GM19035 (cell line): ENCODE measurements around the gene UBR4.

Experiments
- ATAC-seq: cut with Tn5 transposase; IDR thresholded peaks from one replicate; pipeline ENCODE4 v1.9.1; 2021; ENCODE audit not compliant: unreplicated experiment

UBR4 gene

GRCh38 chr1:19096990-19097389 lies 113.1 kb downstream of the UBR4 start:
- no peak for ATAC-seq

- ATAC-seq: no peak
Measured at GRCh38 chr1:19096036-19096833, 113.8 kb downstream of the UBR4 start.

GRCh38 chr1:19091196-19091953 lies 118.7 kb downstream of the UBR4 start:
- no peak for ATAC-seq

- no peak for ATAC-seq
Measured at GRCh38 chr1:19089524-19089923, 120.5 kb downstream of the UBR4 start.

- no peak for ATAC-seq
Measured at GRCh38 chr1:19088717-19089442, 121.2 kb downstream of the UBR4 start.

- ATAC-seq: no peak
Measured at GRCh38 chr1:19087737-19088594, 122.1 kb downstream of the UBR4 start.

- ATAC-seq: no peak
Measured at GRCh38 chr1:19087017-19087736, 122.9 kb downstream of the UBR4 start.

- ATAC-seq: no peak
Measured at GRCh38 chr1:19086176-19086875, 123.7 kb downstream of the UBR4 start.

GRCh38 chr1:19084206-19084738 lies 125.8 kb downstream of the UBR4 start:
- ATAC-seq: no peak

- no peak for ATAC-seq
Measured at GRCh38 chr1:19083081-19083480, 127.0 kb downstream of the UBR4 start.

GRCh38 chr1:19081218-19081893 lies 128.7 kb downstream of the UBR4 start:
- no peak for ATAC-seq

GRCh38 chr1:19080721-19081120 lies 129.3 kb downstream of the UBR4 start:
- no peak for ATAC-seq

- no peak for ATAC-seq
Measured at GRCh38 chr1:19079541-19080472, 130.3 kb downstream of the UBR4 start.

GRCh38 chr1:19078536-19078935 lies 131.5 kb downstream of the UBR4 start:
- no peak for ATAC-seq

GRCh38 chr1:19076841-19077616 lies 133.0 kb downstream of the UBR4 start:
- no peak for ATAC-seq

- ATAC-seq: no peak
Measured at GRCh38 chr1:19074902-19075721, 135.0 kb downstream of the UBR4 start.
